Immature natural killer cell (primary cell): ENCODE results near the gene HECTD4. TPM values are rescaled to one million over a fixed set of nuclear protein-coding genes. Genes with fewer than 3 reads are reported as not detected.
"Not testable (repeated sequence)": the region's sequence is repeated elsewhere in the genome, so short reads cannot be mapped to it uniquely, and the experiment has no call there.

ENCODE experiments used
- DNase-seq, 3 donors: peaks; one replicate each; pipeline ENCODE4 v3.0.0; 2022; ENCODE audit warnings: mixed read lengths in 1 of 3
- H3K27ac Mint-ChIP-seq, 6 donors: one replicate each; pipeline ENCODE4 v1.8.0; 2020; ENCODE audit warnings: mixed read lengths in 6 of 6, mild to moderate bottlenecking in 5 of 6, inconsistent platforms in 4 of 6, moderate library complexity in 3 of 6
- H3K27me3 Mint-ChIP-seq, 3 donors: one replicate each; pipeline ENCODE4 v1.8.0; 2020 to 2021; ENCODE audit warnings: low read depth in 3 of 3, mild to moderate bottlenecking in 3 of 3, mixed read lengths in 3 of 3, moderate library complexity in 3 of 3, inconsistent platforms in 1 of 3
- H3K36me3 Mint-ChIP-seq, 3 donors: one replicate each; pipeline ENCODE4 v1.8.0; 2020; ENCODE audit warnings: mixed read lengths in 3 of 3, inconsistent platforms in 2 of 3, mild to moderate bottlenecking in 2 of 3
- H3K4me1 Mint-ChIP-seq, 2 donors: one replicate each; pipeline ENCODE4 v1.8.0; 2020; ENCODE audit warnings: inconsistent platforms in 2 of 2, mild to moderate bottlenecking in 2 of 2, mixed read lengths in 2 of 2, moderate library complexity in 1 of 2
- H3K4me3 Mint-ChIP-seq, 5 donors: one replicate each; pipeline ENCODE4 v1.8.0; 2020; ENCODE audit warnings: mild to moderate bottlenecking in 5 of 5, mixed read lengths in 5 of 5, inconsistent platforms in 3 of 5, moderate library complexity in 3 of 5
- H3K9me3 Mint-ChIP-seq, 6 donors: one replicate each; pipeline ENCODE4 v1.8.0; 2020; ENCODE audit warnings: mild to moderate bottlenecking in 6 of 6, mixed read lengths in 6 of 6, inconsistent platforms in 4 of 6, moderate library complexity in 3 of 6
- polyA plus RNA-seq, 3 donors: library from polyadenylated mRNA; unstranded; fragments of 300-500 nt; fragmentation: Illumina TruSeq; gene quantifications; one replicate each; pipeline ENCODE4 v1.2.3, GENCODE V29; 2021

Gene HECTD4
- polyA plus RNA-seq, 3 donors from 2014 or later, result 0.76 to 8.5 (median 2.6) TPM

DNA sequence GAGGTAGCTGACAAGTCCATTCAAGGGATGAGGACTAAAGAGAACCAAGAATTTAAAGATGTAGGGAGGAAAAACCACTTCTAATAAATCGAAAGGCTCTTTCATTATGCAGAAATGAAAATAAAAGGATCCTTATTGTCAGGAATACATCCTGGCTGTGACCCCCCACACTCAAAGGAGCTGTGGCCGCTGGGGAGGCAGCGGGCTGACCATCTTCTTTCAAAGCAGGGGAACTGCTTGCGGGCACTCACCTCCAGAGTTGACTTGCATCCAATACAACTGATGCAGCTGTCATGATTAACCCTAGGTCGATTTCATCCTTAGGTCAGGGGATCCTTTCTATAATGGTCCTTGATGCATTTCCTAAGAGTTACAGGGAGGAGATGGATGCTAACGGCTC, 221.6 kb downstream of the HECTD4 start:
- no peak for DNase-seq
- no peak overlapping the region for H3K4me3 Mint-ChIP-seq
- peaks cover 0 to 13% (median 9%) of the 10 kb centered on the region in 6 donors for H3K9me3 Mint-ChIP-seq
- H3K4me1 Mint-ChIP-seq, result peaks cover 28 to 29% of the 10 kb centered on the region in 2 donors
- H3K36me3 Mint-ChIP-seq, result peaks cover 34 to 50% (median 44%) of the 10 kb centered on the region in 3 donors
- H3K27me3 Mint-ChIP-seq, result peaks cover 0 to 2% (median 1%) of the 10 kb centered on the region in 3 donors
- H3K27ac Mint-ChIP-seq, result peak overlapping the region in 5 of 6 donors; percentile 34 to 77 (median 66)

DNA sequence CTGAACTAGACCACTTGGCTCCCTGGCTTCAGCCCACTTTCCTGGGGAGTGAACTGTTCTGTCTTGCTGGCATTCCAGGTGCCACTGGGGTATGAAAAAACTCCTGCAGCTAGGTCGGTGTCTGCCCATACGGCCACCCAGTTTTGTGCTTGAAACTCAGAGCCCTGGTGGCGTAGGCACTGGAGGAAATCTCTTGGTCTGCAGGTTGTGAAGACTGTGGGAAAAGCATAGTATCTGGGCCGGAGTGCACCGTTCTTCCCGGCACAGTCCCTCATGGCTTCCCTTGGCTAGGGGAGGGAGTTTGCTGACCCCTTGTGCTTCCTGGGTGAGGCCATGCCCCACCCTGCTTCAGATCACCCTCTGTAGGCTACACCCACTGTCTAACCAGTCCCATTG, 223.1 kb downstream of the HECTD4 start:
- H3K9me3 Mint-ChIP-seq, result peaks cover 0 to 13% (median 9%) of the 10 kb centered on the region in 6 donors
- peaks cover 34 to 61% (median 54%) of the 10 kb centered on the region in 3 donors for H3K36me3 Mint-ChIP-seq
- peak overlapping the region in 5 of 6 donors; percentile 53 to 87 (median 68) for H3K27ac Mint-ChIP-seq
- H3K4me1 Mint-ChIP-seq, result peaks cover 28 to 29% of the 10 kb centered on the region in 2 donors
- peaks cover 0 to 2% (median 1%) of the 10 kb centered on the region in 3 donors for H3K27me3 Mint-ChIP-seq
- no peak for DNase-seq
- H3K4me3 Mint-ChIP-seq, result peak overlapping the region in 4 of 5 donors; percentile 27 to 67 (median 34)

DNA sequence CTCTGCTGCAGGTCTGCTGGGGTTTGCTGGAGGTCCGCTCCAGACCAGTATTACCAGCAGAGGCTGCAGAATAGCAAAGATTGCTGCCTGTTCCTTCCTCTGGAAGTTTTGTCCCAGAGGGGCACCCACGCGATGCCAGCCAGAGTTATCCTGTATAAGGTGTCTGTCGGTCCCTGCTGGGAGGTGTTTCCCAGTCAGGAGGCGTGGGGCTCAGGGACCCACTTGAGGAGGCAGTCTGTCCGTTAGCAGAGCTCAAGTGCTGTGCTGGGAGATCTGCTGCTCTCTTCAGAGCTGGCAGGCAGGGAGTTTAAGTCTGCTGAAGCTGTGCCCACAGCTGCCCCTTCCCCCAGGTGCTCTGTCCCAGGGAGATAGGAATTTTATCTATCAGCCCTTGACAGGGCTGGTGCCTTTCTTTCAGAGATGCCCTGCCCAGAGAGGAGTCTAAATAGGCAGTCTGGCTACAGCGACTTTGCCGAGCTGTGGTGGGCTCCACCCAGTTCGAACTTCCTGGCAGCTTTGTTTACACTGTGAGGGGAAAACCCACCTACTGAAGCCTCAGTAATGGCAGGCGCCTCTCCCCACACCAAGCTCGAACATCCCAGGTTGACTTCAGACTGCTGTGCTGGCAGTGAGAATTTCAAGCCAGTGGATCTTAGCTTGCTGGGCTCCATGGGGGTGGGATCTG, 223.6 kb downstream of the HECTD4 start:
- Mint-ChIP-seq H3K9me3 (peaks cover 0 to 13% (median 9%) of the 10 kb centered on the region in 6 donors), H3K4me1 (peaks cover 28 to 29% of the 10 kb centered on the region in 2 donors), H3K4me3 (peak overlapping the region; percentile 29 to 67 (median 58)), H3K36me3 (peaks cover 37 to 66% (median 59%) of the 10 kb centered on the region in 3 donors), H3K27ac (peak overlapping the region; percentile 57 to 87 (median 74))
- DNase-seq, result peak; percentile 11 to 12 (median 12)
- H3K27me3 Mint-ChIP-seq, result not testable (repeated sequence)

DNA sequence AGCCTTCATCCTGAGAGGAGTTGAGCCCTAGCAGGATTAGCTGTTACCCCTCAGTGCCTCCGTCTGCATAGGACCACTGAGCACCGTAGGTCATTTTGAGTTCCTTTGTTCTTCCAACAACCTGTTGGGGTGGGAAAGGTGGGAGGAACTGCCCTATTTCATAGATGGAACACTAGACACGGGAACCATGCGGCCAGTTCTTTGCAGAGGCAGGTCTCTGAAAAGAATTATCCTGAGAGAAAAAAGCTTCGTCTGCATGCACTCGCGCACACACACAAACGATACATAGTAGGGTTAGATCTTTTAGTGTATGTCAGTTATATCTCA, 228.4 kb downstream of the HECTD4 start:
- peak overlapping the region in 1 of 6 donors; percentile 1 for H3K27ac Mint-ChIP-seq
- H3K36me3 Mint-ChIP-seq, result peaks cover 38 to 75% (median 57%) of the 10 kb centered on the region in 3 donors
- peaks cover 22 to 23% of the 10 kb centered on the region in 2 donors for H3K4me1 Mint-ChIP-seq
- no peak for DNase-seq
- H3K4me3 Mint-ChIP-seq, result no peak overlapping the region
- peaks cover 0 to 13% (median 9%) of the 10 kb centered on the region in 6 donors for H3K9me3 Mint-ChIP-seq
- peaks cover 0 to 8% (median 1%) of the 10 kb centered on the region in 3 donors for H3K27me3 Mint-ChIP-seq

- H3K4me1 Mint-ChIP-seq, result peaks cover 18% of the 10 kb centered on the region in 2 donors
- H3K27me3 Mint-ChIP-seq, result peaks cover 0 to 8% (median 1%) of the 10 kb centered on the region in 3 donors
- peaks cover 36 to 75% (median 52%) of the 10 kb centered on the region in 3 donors for H3K36me3 Mint-ChIP-seq
- H3K27ac Mint-ChIP-seq, result peak overlapping the region in 2 of 6 donors; percentile 14 to 42
- no peak for DNase-seq
- no peak overlapping the region for H3K4me3 Mint-ChIP-seq
- peaks cover 0 to 12% (median 9%) of the 10 kb centered on the region in 6 donors for H3K9me3 Mint-ChIP-seq
Observed at GRCh38 chr12:112153181-112153892, 228.9 kb downstream of the HECTD4 start.

- no peak overlapping the region for H3K4me3 Mint-ChIP-seq
- H3K27me3 Mint-ChIP-seq, result peaks cover 0 to 8% (median 0%) of the 10 kb centered on the region in 3 donors
- H3K36me3 Mint-ChIP-seq, result peaks cover 22 to 66% (median 38%) of the 10 kb centered on the region in 3 donors
- peaks cover 7 to 8% of the 10 kb centered on the region in 2 donors for H3K4me1 Mint-ChIP-seq
- peaks cover 0 to 4% (median 0%) of the 10 kb centered on the region in 6 donors for H3K9me3 Mint-ChIP-seq
- peak overlapping the region in 2 of 6 donors; percentile 4 to 77 for H3K27ac Mint-ChIP-seq
- DNase-seq, result no peak
Observed at GRCh38 chr12:112151766-112152541, 230.3 kb downstream of the HECTD4 start.

DNA sequence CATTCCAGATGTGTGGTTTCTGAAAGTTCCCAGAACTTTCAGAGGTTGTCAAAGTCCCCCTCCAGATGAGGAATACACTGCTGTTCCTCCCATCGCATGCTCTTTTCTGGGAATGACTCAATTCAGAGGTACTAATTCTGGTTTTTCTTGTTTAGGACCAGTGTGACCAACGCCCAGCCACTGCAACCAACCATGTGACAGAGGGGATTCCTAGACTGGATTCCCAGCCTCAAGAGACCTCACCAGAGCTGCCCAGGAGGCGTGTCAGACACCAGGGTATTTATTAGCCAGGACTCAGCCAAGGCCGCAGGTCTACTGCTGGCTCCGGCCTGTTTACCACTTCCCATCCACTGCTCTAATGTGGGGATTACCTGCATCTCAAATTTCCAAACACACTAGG, 232.6 kb downstream of the HECTD4 start:
- H3K27me3 Mint-ChIP-seq, result peaks cover 0 to 8% (median 0%) of the 10 kb centered on the region in 3 donors
- H3K9me3 Mint-ChIP-seq, result no peaks in the 10 kb centered on the region
- H3K4me3 Mint-ChIP-seq, result no peak overlapping the region
- peaks cover 1 to 6% of the 10 kb centered on the region in 2 donors for H3K4me1 Mint-ChIP-seq
- peaks cover 23 to 65% (median 26%) of the 10 kb centered on the region in 3 donors for H3K36me3 Mint-ChIP-seq
- no peak for DNase-seq
- peak overlapping the region in 2 of 6 donors; percentile 9 to 39 for H3K27ac Mint-ChIP-seq

GRCh38 chr12:112148031-112148513, 234.2 kb downstream of the HECTD4 start:
- Mint-ChIP-seq H3K36me3 (peaks cover 19 to 59% (median 28%) of the 10 kb centered on the region in 3 donors), H3K4me1 (peaks cover 1 to 6% of the 10 kb centered on the region in 2 donors), H3K4me3 (no peak overlapping the region), H3K27me3 (peaks cover 0 to 4% (median 0%) of the 10 kb centered on the region in 3 donors), H3K27ac (peak overlapping the region in 1 of 6 donors; percentile 24), H3K9me3 (no peaks in the 10 kb centered on the region)
- no peak for DNase-seq

- peaks cover 0 to 4% (median 0%) of the 10 kb centered on the region in 3 donors for H3K27me3 Mint-ChIP-seq
- peaks cover 0 to 6% of the 10 kb centered on the region in 2 donors for H3K4me1 Mint-ChIP-seq
- H3K36me3 Mint-ChIP-seq, result peaks cover 13 to 59% (median 29%) of the 10 kb centered on the region in 3 donors
- peak overlapping the region in 1 of 6 donors; percentile 24 for H3K27ac Mint-ChIP-seq
- DNase-seq, result no peak
- no peak overlapping the region for H3K4me3 Mint-ChIP-seq
- H3K9me3 Mint-ChIP-seq, result no peaks in the 10 kb centered on the region
Observed at GRCh38 chr12:112146123-112146522, 236.1 kb downstream of the HECTD4 start.

DNA sequence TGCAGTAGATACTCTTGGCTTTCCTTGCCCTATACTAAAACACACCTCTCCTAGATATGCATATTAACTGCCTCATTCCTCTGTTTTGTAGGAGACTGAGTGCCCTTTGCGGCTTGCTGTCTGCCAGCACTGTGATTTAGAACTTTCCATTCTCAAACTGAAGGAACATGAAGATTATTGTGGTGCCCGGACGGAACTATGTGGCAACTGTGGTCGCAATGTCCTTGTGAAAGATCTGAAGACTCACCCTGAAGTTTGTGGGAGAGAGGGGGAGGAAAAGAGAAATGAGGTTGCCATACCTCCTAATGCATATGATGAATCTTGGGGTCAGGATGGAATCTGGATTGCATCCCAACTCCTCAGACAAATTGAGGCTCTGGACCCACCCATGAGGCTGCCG, 241.5 kb downstream of the HECTD4 start:
- no peak for DNase-seq
- Mint-ChIP-seq H3K27me3 (no peaks in the 10 kb centered on the region), H3K4me3 (no peak overlapping the region), H3K27ac (peak overlapping the region in 1 of 6 donors; percentile 46), H3K36me3 (peaks cover 7 to 44% (median 34%) of the 10 kb centered on the region in 3 donors), H3K9me3 (no peaks in the 10 kb centered on the region), H3K4me1 (peaks cover 0 to 6% of the 10 kb centered on the region in 2 donors)

DNA sequence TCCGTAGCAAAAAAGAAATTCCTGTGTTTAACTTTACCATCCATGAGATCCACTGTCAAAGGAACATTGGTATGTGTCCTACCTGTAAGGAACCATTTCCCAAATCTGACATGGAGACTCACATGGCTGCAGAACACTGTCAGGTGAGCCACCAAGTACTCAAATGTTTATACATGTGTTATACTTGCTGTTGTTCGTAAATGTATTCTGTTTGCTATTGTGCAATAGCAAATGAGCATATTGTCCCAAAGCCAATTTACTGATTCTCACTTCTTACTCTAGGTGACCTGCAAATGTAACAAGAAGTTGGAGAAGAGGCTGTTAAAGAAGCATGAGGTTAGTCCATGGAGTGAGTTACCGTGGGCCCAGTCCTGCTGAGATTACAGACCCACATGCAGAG, 247.5 kb downstream of the HECTD4 start:
- peaks cover 0 to 2% (median 2%) of the 10 kb centered on the region in 3 donors for H3K27me3 Mint-ChIP-seq
- H3K4me3 Mint-ChIP-seq, result no peak overlapping the region
- H3K36me3 Mint-ChIP-seq, result peaks cover 0 to 6% (median 5%) of the 10 kb centered on the region in 3 donors
- no peak for DNase-seq
- peaks cover 23 to 40% of the 10 kb centered on the region in 2 donors for H3K4me1 Mint-ChIP-seq
- no peak overlapping the region for H3K27ac Mint-ChIP-seq
- H3K9me3 Mint-ChIP-seq, result no peaks in the 10 kb centered on the region

DNA sequence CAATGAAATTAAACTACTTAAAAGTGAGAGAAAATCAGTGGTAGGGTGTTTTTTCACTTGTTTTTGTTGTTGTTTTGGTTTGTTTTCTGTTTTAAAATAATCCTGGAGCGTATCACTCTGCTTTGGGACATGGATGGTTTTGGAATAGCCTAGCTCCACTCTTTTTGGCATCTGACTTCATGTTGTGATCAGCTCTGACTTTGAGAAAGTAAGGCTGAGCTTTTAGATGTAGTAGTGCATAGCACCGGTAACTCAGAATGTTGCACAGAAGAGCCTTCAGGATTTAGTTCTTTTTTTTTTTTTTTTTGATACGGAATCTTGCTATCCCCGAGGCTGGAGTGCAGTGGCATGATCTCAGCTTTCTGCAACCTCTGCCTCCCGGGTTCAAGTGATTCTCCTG, 248.8 kb downstream of the HECTD4 start:
- peaks cover 0 to 2% (median 2%) of the 10 kb centered on the region in 3 donors for H3K27me3 Mint-ChIP-seq
- peaks cover 0 to 6% (median 5%) of the 10 kb centered on the region in 3 donors for H3K36me3 Mint-ChIP-seq
- H3K9me3 Mint-ChIP-seq, result no peaks in the 10 kb centered on the region
- H3K27ac Mint-ChIP-seq, result no peak overlapping the region
- no peak overlapping the region for H3K4me3 Mint-ChIP-seq
- DNase-seq, result no peak
- peaks cover 33 to 53% of the 10 kb centered on the region in 2 donors for H3K4me1 Mint-ChIP-seq

DNA sequence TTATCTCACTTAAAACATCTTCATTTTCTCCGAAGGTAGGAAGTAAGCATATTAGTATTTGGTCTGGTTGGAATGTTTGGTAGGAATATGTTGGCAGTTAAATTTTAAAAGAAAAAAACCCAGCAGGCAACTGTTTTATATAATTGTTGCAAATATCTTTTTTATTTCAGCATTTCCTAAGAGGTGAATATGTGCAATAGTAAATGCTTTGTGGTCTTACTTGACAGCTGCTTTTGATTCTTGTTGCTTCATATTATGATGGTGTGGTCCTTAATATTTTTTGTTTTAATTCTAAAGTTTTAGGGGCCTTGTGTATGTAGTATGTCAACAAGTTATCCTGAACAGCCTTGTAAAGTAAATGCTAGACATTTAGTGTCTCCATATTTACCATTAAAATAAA, 250.5 kb downstream of the HECTD4 start:
- H3K4me1 Mint-ChIP-seq, result peaks cover 45 to 64% of the 10 kb centered on the region in 2 donors
- H3K27ac Mint-ChIP-seq, result peak overlapping the region; percentile 66 to 96 (median 92)
- H3K4me3 Mint-ChIP-seq, result peak overlapping the region; percentile 29 to 51 (median 44)

More for the DNA sequence above, 250.5 kb downstream of the HECTD4 start:
- Mint-ChIP-seq H3K9me3 (no peaks in the 10 kb centered on the region), H3K27me3 (peaks cover 0 to 4% (median 2%) of the 10 kb centered on the region in 3 donors), H3K36me3 (peaks cover 0 to 6% (median 5%) of the 10 kb centered on the region in 3 donors)
- DNase-seq, result no peak
